K562 (cell line): ENCODE results near the gene DCDC2. TPM values are rescaled to one million over a fixed set of nuclear protein-coding genes. Genes with fewer than 3 reads are reported as not detected.
"Not testable (repeated sequence)": the region's sequence is repeated elsewhere in the genome, so short reads cannot be mapped to it uniquely, and the experiment has no call there.

Source experiments
- ATAC-seq: fragments of 200-7000 bp; cut with Tn5 transposase; 3 replicates; pipeline ENCODE4 v1.9.1; 2020; ENCODE audit warnings: moderate library complexity
- BruUV-seq: library from RNA; stranded (reverse); fragments of 400-500 nt; replicated peaks from 2 replicates; lab custom pipeline; 2021; lab: Mats Ljungman, UMichigan
- CTCF ChIA-PET: fragments of 300-600 bp; formaldehyde crosslinking; extraction: SDS; loops from one replicate; lab custom pipeline; 2021; ENCODE audit warnings: low intra/inter-chr PET ratio; lab: Yijun Ruan, JAX
- POLR2A ChIA-PET: fragments of 300-600, 350-650 bp; sonication (Branson Sonifier 250); formaldehyde crosslinking; extraction: SDS; loops from one replicate; lab custom pipeline; 2021; ENCODE audit warnings: antibody characterized with exemption, inconsistent platforms; lab: Yijun Ruan, JAX
- DNase-seq, 4 experiments: peaks; one replicate each; pipeline versions ENCODE4 v3.0.0 to v3.0.0-alpha.2; 2011 to 2018; ENCODE audit warnings: low spot score in 3 of 4, mixed read lengths in 3 of 4; ENCODE audit errors: extremely low read depth in 1 of 4
- FAIRE-seq: peaks from 2 replicates; lab custom pipeline; 2011; peaks lifted over from hg19 to GRCh38; lab: Jason Lieb, UNC
- H2AFZ ChIP-seq: 2 replicates; pipeline ENCODE4 v1.6.0; 2011; ENCODE audit warnings: low read depth, low read length, control low read depth, inconsistent platforms
- H3K27ac ChIP-seq: fragments of 200-600 bp; 3 replicates; pipeline ENCODE4 v1.8.0; 2011; ENCODE audit warnings: low read depth, mild to moderate bottlenecking, control low read depth, inconsistent platforms, low read length, moderate library complexity, mixed read lengths; ENCODE audit errors: extremely low read depth
- H3K27me3 ChIP-seq, 2 experiments: fragments of 300-600 bp in 1 of 2; 2 replicates in 1 of 2; 3 replicates in 1 of 2; pipeline versions ENCODE4 v1.6.0 to v1.8.0; 2011; ENCODE audit warnings: inconsistent platforms in 2 of 2, low read length in 2 of 2, mild to moderate bottlenecking in 1 of 2, mixed read lengths in 1 of 2, moderate library complexity in 1 of 2; ENCODE audit not compliant: control insufficient read depth in 2 of 2, insufficient read depth in 2 of 2
- H3K36me3 ChIP-seq: fragments of 300-600 bp; 3 replicates; pipeline ENCODE4 v1.8.0; 2011; ENCODE audit warnings: mild to moderate bottlenecking, low read length, inconsistent platforms; ENCODE audit not compliant: control insufficient read depth, insufficient read depth
- H3K4me1 ChIP-seq, 2 experiments: fragments of 200-600 bp in 1 of 2; replicated peaks in 1 of 2; 2 replicates in 1 of 2; 3 replicates in 1 of 2; pipeline versions ENCODE4 v1.5.1 to v1.8.0; 2011; ENCODE audit warnings: inconsistent platforms in 2 of 2, low read length in 2 of 2, mild to moderate bottlenecking in 1 of 2, mixed read lengths in 1 of 2, moderate library complexity in 1 of 2; ENCODE audit not compliant: control insufficient read depth in 2 of 2, insufficient read depth in 2 of 2
- H3K4me2 ChIP-seq: 2 replicates; pipeline ENCODE4 v1.6.1; 2011; ENCODE audit warnings: low read length, control low read depth, inconsistent platforms, mixed read lengths; ENCODE audit not compliant: insufficient read depth
- H3K4me3 ChIP-seq: fragments of 200-600 bp; sonication (generic), shearing (Covaris generic); 2 replicates; pipeline ENCODE4 v1.5.1; 2016; ENCODE audit warnings: control low read depth, inconsistent platforms
- H3K79me2 ChIP-seq: fragments of 200-600 bp; 3 replicates; pipeline ENCODE4 v1.8.0; 2011; ENCODE audit warnings: low read length, inconsistent platforms; ENCODE audit not compliant: control insufficient read depth, insufficient read depth
- H3K9ac ChIP-seq, 2 experiments: 2 replicates each; pipeline versions ENCODE4 v1.6.0 to v1.6.1; 2011; ENCODE audit warnings: low read depth in 2 of 2, low read length in 2 of 2, control low read depth in 1 of 2, inconsistent platforms in 1 of 2, mild to moderate bottlenecking in 1 of 2, mixed read lengths in 1 of 2; ENCODE audit not compliant: insufficient read depth in 1 of 2
- H3K9me1 ChIP-seq: one replicate; pipeline ENCODE4 v1.6.0; 2011; ENCODE audit warnings: inconsistent platforms, mild to moderate bottlenecking, low read length, moderate library complexity; ENCODE audit not compliant: control insufficient read depth, insufficient read depth
- H3K9me3 ChIP-seq: replicated peaks from 2 replicates; pipeline ENCODE4 v1.5.1; 2011; ENCODE audit warnings: low read depth, low read length, inconsistent platforms; ENCODE audit not compliant: control insufficient read depth, insufficient read depth
- H4K20me1 ChIP-seq: replicated peaks from 2 replicates; pipeline ENCODE4 v1.6.1; 2011; ENCODE audit warnings: low read length, inconsistent platforms, mixed read lengths; ENCODE audit not compliant: control insufficient read depth, insufficient read depth
- ARID4B ChIP-seq: sonication (generic); formaldehyde crosslinking; IDR thresholded peaks from 2 replicates; pipeline ENCODE4 v1.8.0; 2022; ENCODE audit warnings: mild to moderate bottlenecking, missing genetic modification reagents
- GATAD2B ChIP-seq: fragments of 450-650 bp; IDR thresholded peaks from 2 replicates; pipeline ENCODE4 v1.6.1; 2017; ENCODE audit warnings: mild to moderate bottlenecking, borderline replicate concordance
- STAT6 ChIP-seq: sonication (generic); formaldehyde crosslinking; IDR thresholded peaks from 2 replicates; pipeline ENCODE4 v1.8.1; 2023; ENCODE audit warnings: mild to moderate bottlenecking, missing genetic modification reagents
- WGBS: fragments of 100-300 bp; shearing (Covaris generic); methylation state at CpG from one replicate; pipeline ENCODE4 v1.1.6; 2016; ENCODE audit warnings: low coverage, mixed read lengths; ENCODE audit not compliant: insufficient coverage; ENCODE audit errors: missing lambda C conversion rate; 5-methylcytosine and 5-hydroxymethylcytosine counted together
- in situ Hi-C: fragments of 300-500 bp; cut with MboI; formaldehyde crosslinking; loops from 4 replicates; pipeline ENCODE4 v1.15.0; 2018; ENCODE audit warnings: inconsistent platforms, mixed read lengths
- intact Hi-C: fragments of 100-400 bp; cut with micrococcal nuclease; formaldehyde crosslinking; loops from 2 replicates; pipeline ENCODE4 v1.14.2; 2022
- polyA plus RNA-seq, 8 experiments: library from polyadenylated mRNA; depleted of rRNA in 4 of 8; stranded (reverse) in 5 of 8; unstranded in 3 of 8; fragments of >200 nt; fragmentation: Nextera tagmentation in 2 of 8; fragmentation: Illumina TruSeq in 1 of 8; extraction: Ambion mirVana in 2 of 8; extraction: Trizol in 1 of 8; gene quantifications; 2 replicates each; pipeline versions ENCODE4 v1.2.1 to v1.2.3, GENCODE V29; 2011 to 2014; ENCODE audit warnings: inconsistent platforms in 1 of 8, missing spikeins in 1 of 8
- total RNA-seq, 7 experiments: library from RNA; depleted of rRNA in 6 of 7; stranded (reverse); fragments of >200 nt in 6 of 7; fragmentation: Illumina TruSeq in 2 of 7; extraction: Trizol in 2 of 7; gene quantifications; 2 replicates each; pipeline versions ENCODE4 v1.2.1 to v1.2.3, GENCODE V29; 2011 to 2021; ENCODE audit warnings: low replicate concordance in 1 of 7

DCDC2 gene
- total and polyA plus RNA-seq, 9 of the 15 experiments (the other 6 are each of a cell fraction or from before 2014, with no cell fraction given), result 0.04 TPM; not detected in 8

- no peak for TF ChIP-seq STAT6 (CRISPR knock-in tag)
- no peak for TF ChIP-seq ARID4B (CRISPR knock-in tag)
- TF ChIP-seq GATAD2B, result no peak
These were observed 119.2 kb downstream of the DCDC2 start (continued) for GRCh38 chr6:24238700-24239099.

GRCh38 chr6:24236779-24237178 lies 121.1 kb downstream of the DCDC2 start:
- CTCF ChIA-PET, ATAC-seq, H2AFZ ChIP-seq, H3K36me3 ChIP-seq, H3K4me1 ChIP-seq, H3K4me2 ChIP-seq, POLR2A ChIA-PET, intact Hi-C loops, H3K4me3 ChIP-seq, H3K9ac ChIP-seq, H3K79me2 ChIP-seq, in situ Hi-C loops, BruUV-seq, H3K27me3 ChIP-seq, H3K27ac ChIP-seq, DNase-seq, FAIRE-seq, H3K9me1 ChIP-seq, H3K9me3 ChIP-seq, H4K20me1 ChIP-seq: not testable (repeated sequence)
- 6% methylated on average over 3 of the region's 3 CpGs for WGBS
